GM21619 (cell line): ENCODE measurements around the gene S100Z.
"Not testable (repeated sequence)": the region's sequence is repeated elsewhere in the genome, so short reads cannot be mapped to it uniquely, and the experiment has no call there.

Source experiments
- ATAC-seq: cut with Tn5 transposase; IDR thresholded peaks from one replicate; pipeline ENCODE4 v1.9.1; 2021; ENCODE audit not compliant: unreplicated experiment

S100Z gene

DNA sequence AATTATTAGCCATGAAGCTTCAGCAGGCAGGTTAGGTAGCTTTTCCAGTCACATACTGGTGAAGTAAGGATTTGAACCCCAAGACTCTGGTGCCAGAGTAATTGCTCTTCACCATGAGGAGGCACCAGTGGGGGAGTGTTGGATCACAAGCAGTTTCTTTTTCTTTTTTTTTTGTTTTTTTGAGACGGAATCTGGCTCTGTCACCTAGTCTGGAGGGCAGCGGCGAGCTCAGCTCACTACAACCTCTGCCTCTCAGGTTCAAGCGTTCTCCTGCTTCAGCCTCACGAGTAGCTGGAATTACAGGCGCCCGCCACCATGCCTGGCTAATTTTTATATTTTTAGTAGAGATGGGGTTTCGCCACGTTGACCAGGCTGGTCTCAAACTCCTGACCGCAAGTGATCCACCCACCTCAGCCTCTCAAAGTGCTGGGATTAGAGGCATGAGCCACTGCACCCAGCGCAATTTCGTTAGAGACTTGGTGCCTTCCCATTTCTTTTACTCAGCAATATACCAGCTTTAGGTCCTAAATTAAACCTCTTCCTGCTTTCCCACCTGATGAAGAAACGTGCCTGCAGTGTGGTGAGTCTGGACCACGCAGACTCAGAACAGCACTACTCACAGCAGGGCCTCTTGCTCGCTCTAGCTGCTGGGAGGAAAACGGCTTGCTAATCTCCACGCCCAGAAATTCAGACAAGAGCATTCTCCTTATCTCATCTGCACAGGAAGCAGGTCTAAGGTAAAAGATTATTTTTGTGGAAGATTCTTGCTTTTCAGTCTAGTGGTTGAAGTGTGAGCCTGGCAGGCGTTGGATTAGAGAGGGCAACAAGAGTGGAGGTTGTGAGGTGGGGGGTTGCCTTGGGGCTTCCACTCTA, at the start of gene S100Z:
S100Z (plus strand) TSS at position 596 of the 873 bp plus-strand sequence. CDS start 25,346 bp downstream, outside the sequence.
- no peak for ATAC-seq

DNA sequence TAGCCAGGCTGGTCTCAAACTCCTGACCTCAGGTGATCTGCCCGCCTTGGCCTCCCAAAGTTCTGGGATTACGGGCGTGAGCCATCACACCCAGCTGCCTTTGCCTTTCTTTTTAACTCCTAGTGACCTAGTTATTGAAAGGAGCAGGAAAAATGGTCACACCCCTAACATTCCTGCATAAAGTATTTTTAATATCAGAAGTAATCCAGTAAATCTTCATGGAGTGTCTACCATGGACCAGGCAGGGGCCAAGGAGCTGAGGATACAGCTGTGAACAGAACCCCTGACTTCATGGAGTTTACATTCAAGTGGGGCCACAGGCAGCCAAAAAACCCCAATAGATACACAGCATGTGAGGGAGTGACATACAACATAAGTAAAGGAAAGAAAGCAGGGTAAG, 49.2 kb upstream of the S100Z start:
- ATAC-seq = no peak

DNA sequence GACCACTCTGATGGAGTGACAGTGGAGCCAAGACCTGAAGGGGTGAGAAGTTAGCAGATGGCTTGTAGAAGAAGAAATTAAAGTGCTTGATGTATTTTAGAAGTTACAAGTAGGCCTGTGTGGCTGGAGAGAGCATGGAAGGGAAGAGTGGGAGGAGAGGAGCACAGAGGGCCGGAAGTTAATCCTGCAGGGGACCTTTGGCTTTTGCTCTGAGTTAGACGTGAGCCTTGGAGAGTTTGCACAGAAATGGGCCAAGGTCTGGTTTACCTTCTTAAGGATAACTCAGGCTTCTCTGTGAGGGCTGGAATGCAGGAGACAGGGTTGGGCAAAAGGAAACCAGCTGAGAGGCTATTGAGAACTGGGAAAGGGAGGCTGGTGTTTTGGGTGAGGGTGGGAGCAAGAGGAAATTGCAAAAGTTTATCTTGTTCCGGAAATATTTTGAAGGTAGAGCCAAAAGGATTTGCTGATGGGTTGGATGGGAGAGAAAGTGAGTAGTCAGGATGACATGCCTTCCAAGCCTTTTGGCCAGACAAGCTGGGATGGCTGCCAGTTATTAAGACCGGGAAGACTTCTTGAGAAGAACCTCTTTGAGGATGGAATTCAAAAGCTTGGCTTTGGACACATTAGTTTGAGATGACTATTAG, 48.5 kb upstream of the S100Z start:
- ATAC-seq = no peak

DNA sequence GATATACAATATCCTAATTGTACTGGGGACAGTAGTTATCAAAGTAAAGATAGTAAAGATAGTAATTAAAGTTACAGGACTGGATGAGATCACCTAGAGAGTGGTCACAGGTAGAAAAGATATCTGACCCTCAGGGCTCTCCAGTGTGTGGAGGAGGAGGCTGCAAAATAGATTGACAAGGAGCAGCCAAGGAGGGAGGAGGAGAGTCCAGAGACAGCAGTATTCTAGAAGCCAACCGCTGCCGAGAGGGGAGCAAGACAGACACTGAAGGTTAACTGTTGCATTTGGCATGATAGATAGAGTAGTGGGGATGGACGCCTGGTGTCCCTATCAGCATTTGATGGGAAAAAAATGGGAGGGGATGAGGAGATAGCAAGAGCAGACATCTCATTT, 48.0 kb upstream of the S100Z start:
- no peak for ATAC-seq

DNA sequence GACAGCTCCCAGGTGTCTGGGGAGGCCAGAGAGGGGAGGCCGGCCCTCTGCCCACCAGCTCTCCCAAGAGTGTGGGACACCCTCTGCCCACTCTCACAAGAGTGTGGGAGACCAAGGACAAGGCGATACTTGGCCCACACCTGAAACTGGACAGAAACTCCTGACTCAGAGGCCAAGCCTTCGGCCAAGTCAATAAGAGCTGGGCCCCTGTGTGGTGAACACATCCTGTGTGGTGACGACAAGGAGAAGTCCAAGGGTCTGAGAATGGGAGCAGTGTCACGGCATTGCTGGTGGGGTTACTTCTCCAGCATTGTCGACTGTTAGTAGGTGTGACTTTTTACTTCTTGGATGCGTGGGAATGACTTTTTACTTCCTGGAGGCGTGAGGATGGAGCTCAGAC, 45.5 kb upstream of the S100Z start:
- no peak for ATAC-seq

DNA sequence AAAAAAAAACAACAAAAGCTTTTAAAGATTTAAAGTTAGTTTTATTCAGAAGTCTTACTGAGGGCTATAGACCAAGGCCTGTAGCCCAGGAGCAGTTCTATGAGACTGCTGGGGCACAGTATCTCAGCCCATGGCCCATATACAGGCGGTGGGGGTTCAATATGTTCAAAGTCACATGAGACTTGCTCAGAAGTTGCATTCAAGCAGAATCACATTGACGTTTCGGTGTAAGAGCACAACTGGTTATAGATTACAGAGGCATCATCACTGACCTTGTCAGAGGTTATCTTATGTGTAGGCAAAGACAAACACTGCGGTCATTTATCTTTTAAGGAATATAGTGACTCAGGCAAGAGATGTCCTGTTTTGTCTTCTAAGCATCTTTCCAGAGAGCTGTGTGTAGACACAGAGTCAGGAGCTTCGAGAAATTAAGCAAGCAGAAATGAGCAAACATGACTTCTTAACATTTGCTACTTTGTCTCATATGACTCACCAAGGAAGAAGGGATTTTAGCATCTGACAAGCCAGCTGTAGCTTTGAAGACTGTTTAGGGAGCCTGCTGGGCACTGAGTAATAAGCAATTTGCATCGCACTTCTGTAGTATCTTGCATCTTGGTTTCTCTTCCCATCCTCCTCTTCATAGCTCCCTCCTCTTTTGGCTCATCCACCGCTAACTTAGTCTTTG, 43.9 kb upstream of the S100Z start:
- ATAC-seq = peak; percentile 71

DNA sequence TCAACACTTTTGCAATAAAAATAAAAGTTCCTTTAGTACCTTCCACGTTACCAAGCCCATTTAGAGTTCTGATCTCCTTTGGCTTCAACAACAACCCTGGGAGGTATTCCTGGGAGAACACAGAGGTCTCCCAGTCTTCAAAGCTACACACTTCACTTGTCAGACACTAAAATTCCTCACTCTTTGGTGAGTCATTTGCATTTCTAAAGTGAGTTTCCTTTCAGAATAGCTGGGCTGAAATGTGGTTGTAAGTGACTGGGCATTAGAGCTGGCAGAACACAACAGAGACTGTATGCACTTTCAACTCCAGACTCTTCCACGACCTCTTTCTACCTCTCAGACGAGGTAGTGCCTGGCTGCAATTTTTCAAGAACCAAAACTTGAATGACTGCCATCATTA, 42.5 kb upstream of the S100Z start:
- ATAC-seq = no peak

DNA sequence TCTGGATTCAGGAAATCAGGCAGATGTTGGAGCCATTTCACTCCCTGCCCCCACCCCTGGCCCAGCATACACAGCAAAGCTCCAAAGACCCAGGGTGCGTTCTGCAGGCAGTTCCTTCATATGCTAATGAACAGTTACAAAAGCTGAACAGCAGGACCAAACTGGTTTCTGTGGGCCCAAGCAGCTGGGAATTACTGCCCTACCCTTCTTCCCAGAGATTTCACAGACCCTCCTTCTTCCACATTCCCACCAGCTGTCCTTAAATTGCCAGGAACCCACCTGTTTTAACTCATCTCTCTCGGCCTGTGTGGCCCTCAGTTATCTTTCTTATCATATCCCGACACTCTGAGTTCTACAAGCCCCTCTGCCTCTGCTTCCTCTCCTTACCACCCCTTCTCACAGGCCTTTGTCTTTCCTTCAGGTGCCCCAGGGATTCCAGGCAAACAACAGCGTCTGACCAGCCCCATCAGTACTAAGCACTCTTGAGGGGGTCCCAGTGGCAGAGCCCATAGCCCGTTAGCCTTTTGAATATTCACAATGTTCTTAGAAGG, 41.6 kb upstream of the S100Z start:
- no peak for ATAC-seq

DNA sequence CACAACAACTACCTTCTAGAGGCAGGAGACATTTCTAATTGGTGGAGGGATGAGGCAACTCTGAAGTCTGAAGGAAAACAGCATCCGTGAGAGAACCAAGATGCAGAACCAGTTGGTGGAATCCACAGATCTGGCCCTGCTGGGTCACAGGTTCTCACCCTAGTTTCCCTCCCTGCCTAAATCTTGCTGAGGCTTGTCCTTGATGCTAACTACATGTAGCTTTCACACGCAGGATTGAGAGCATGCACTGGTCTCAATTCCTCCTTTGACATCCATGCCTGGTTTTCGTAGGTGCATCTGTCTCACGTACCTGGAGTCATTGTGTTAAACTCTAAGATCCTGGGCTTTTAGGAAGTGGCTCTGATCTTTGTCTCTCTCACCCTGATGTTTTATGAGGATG, 40.7 kb upstream of the S100Z start:
- ATAC-seq = no peak

DNA sequence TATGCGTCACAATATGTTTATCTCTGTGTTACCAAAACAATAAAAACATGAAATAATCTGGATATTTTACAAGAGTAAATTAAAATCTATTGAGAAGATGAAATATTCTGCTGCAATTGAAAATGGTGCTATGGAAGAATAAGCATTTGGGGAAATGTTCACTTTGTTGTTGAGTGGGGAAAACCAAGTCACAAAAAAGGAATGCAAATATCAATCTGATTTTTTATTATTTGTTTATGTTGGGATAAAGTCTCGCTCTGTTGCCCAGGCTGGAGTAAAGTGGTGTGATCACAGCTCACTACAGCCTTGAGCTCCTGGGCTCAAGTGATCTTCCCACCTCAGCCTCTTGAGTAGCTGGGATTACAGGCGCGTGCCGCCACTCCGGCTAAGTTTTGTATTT, 39.6 kb upstream of the S100Z start:
- ATAC-seq = no peak

DNA sequence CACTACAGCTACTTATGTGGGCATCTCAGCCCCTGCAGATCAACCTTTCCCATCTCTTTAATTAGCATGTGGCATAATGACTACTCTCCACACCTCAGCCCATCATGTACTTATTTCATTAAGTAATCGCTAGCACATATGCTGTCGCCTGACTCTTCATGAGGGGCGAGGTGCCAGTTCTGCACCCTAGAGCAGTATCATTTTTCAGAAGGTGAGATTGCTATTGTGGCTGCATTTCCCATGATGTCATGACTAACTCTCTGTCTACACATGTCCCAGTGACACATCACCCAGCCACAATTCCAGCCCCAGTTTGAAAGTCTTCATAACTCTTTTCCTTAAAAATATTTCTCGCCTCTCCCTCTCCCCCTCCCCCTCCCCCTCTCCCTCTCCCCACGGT, 38.6 kb upstream of the S100Z start:
- no peak for ATAC-seq

DNA sequence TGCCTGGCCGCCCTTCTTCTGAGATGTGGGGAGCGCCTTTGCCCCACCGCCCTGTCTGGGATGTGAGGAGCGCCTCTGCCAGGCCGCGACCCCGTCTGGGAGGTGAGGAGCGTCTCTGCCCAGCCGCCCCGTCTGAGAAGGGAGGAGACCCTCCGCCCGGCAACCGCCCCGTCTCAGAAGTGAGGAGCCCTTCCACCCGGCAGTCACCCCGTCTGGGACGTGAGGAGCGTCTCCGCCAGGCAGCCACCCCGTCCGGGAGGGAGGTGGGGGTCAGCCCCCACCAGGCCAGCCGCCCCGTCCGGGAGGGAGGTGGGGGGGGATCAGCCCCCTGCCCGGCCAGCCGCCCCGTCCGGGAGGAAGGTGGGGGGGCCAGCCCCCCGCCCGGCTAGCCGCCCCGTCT, 37.6 kb upstream of the S100Z start:
- ATAC-seq = not testable (repeated sequence)

DNA sequence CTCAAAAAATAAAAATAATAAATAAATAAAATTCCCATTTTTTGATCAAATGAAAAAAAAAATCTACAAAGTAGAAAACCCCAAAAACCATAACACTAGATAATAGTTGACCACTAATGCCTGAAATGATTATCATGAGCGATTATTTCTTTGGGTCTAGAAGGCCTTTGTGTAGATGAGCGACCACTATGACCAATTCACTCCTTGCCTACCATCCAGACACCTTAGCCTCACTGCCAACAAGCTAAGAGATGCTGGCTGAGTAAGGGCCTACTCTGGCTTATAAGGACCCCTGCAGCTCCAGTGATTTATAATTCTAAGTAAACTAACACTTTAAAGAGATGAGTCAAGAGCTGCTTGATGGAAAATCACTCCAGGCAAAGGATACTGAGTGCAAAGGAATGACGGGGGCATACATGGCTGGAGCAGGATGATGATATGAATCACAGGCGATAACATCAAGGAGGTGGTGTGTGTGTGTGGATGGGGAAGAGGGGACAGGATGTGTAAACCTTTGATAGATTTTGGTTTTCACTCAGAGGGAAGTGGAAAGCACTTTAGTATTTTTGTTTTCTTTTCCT, 35.7 kb upstream of the S100Z start:
- ATAC-seq = no peak

DNA sequence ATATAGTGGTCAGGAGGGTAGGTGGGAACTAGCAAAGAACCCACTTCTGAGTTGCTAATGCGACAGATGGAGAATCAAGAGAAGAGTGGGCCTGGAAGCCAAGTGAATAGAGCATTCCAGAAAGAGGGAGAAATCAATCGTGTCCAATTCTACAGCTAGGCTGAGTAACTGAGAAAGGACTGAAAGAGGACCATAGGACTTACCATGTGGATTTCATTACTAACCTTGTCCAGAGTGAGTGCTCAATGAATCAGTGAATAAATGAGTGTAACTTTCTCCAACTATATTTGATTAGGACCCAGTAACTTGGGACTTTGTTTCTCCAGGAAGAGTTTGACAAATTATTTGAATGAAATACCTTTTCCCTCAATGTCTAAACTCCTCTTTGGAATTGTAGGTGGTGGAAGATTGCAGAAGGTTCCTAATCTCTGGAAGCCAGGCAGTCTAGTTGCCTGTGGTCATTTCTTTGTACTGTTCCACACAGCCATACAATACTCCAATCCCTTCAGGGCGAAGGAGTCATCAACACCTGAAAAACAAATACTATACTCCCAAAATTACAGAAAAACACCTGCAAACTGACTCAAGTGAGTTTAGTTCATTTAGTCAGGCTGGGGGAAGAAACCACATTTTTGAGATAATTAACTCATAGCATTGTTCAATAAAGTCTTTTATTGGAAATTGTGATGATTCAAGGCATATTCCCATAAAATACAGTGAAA, 33.5 kb upstream of the S100Z start:
- no peak for ATAC-seq

DNA sequence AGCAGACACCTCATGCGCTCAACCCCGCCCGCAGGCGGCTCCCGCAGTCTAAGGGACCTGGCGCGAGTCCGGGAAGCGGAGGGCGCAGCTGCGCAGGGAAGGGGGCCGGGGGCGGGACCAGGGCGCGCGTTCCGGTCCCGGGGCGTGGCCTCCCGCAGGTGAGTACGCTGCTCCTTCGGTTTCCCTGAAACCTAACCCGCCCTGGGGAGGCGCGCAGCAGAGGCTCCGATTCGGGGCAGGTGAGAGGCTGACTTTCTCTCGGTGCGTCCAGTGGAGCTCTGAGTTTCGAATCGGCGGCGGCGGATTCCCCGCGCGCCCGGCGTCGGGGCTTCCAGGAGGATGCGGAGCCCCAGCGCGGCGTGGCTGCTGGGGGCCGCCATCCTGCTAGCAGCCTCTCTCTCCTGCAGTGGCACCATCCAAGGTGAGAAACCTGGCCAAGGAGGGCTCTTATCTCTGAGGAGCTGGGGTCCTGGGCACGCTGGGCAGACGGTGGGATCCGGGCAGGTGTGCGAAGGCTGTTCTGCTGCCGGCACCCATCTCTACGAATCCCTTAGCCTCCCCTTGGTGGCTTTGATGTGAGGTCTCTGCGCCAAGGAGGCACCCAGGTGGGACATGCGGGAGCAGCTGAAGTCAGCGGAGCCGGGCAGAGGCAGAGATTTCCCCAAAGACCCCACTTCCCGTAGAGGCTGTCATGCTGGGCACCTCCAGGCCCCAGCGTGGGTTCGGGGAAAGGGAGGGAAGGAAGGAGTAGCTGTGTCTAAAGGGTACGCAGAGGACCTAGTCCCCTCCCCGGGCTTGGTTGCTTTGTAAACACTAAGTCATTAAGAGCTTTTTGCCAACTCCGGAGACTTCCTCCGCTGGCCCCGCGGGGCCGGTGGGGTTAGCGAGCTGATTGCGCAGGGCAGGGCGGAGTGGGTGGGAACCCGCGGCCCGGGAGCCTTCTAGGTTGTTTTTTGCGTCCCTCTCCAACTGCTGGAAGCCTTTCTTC, 30.7 kb upstream of the S100Z start, which contains the start of gene F2RL1:
F2RL1 (plus strand) TSS at position 187 of the 988 bp plus-strand sequence; CDS start at position 340, 153 bp downstream.
- no peak for ATAC-seq

DNA sequence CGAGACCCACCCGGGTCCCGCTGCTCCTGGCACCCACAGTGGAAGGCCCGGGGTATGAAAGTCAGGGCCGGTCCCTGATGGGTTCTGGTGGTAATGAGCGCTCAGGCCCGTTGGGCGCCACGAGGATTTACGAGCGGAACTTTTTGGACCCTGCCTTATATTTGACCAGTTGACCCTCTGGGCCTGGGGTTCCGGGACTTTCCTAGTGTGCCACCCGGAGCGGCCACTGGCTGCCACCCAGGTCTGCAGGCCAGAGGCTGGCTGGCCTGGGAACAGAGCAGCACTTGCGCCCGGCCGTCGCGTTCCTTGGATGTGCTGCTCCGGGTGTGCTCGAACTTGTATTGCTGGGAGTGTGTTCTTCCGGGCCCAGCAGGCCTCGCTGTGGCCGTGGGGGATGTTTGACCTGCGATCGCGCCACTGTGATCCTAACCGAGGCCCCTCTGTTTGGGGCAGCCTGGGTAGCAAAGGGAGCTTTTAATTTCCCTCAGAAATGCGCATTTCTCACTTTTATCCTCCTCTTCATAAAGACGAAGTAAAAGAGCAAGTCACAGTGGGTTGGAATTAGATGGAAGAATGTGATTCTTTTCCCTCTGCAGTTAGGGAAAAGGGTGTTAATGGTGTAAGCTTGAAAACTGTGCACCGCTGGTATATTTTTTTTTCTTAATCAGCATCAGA, 29.8 kb upstream of the S100Z start:
- no peak for ATAC-seq

DNA sequence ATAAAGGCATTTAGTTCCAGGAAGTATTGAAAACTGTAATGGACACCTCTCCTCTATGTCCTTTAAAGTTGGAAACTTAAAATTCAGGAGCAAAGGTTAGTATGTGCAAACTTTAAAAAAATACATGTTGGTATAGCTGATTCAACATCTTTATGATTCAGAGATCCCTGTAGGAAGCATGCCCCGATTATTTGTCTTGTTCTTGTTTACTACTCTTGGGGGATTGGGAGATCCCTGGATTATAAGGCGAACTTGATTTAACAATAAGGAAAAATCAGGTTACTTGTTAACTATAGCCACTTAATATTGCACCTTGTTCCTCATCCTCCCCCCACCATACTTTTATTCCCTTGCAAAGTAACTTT, 29.3 kb upstream of the S100Z start:
- no peak for ATAC-seq

DNA sequence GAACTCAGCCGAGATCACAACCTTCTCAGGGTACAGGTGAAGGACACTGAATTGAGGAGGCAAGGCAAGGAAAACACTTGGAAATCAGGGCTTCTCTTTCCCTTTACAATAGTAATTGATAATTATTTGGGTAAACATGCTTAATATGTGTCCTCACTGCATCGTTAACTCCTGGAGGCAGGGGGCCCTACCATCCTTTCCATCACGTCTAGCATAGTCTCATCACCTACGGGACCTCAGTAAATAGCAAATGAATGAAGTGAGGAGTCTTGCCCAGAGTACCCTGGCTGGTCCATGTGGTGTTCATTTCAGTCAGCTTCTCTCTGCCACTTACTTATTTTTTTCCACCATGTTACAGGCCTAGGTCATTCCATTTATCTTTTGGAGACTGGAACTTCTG, 28.7 kb upstream of the S100Z start:
- no peak for ATAC-seq
